H9 (cell line): Measurements from ENCODE around the gene TIMM13. TPM values are rescaled to one million over a fixed set of nuclear protein-coding genes. Genes with fewer than 3 reads are reported as not detected.
A peak's percentile ranks its signal among the peaks of the same experiment; 100 is the strongest.

Experiments
- DNase-seq: peaks from one replicate; pipeline ENCODE4 v3.0.0-alpha.2; 2017
- H2AFZ ChIP-seq: one replicate; pipeline ENCODE4 v1.6.1; 2013; ENCODE audit warnings: mild to moderate bottlenecking, low read length, control low read depth, moderate library complexity
- H2AK5ac ChIP-seq: 2 replicates; pipeline ENCODE4 v1.6.1; 2013; ENCODE audit warnings: low read length, control low read depth, mixed read lengths; ENCODE audit not compliant: insufficient read length
- H2BK120ac ChIP-seq: one replicate; pipeline ENCODE4 v1.6.1; 2013; ENCODE audit warnings: low read depth, mild to moderate bottlenecking, low read length, control low read depth, inconsistent platforms; ENCODE audit not compliant: poor library complexity, severe bottlenecking
- H2BK12ac ChIP-seq: 2 replicates; pipeline ENCODE4 v1.6.1; 2013; ENCODE audit warnings: low read length, control low read depth, mixed read lengths, low read depth; ENCODE audit not compliant: insufficient read length
- H2BK15ac ChIP-seq: 2 replicates; pipeline ENCODE4 v1.6.1; 2013; ENCODE audit warnings: low read depth, low read length, control low read depth
- H2BK20ac ChIP-seq: one replicate; pipeline ENCODE4 v1.6.1; 2013; ENCODE audit warnings: low read depth, mild to moderate bottlenecking, low read length, control low read depth, inconsistent platforms; ENCODE audit not compliant: poor library complexity, severe bottlenecking
- H2BK5ac ChIP-seq: 2 replicates; pipeline ENCODE4 v1.6.1; 2013; ENCODE audit warnings: low read length, control low read depth, mixed read lengths; ENCODE audit not compliant: insufficient read length
- H3K14ac ChIP-seq: 2 replicates; pipeline ENCODE4 v1.6.1; 2013; ENCODE audit warnings: low read length, control low read depth; ENCODE audit not compliant: insufficient read depth
- H3K18ac ChIP-seq: 2 replicates; pipeline ENCODE4 v1.6.1; 2013; ENCODE audit warnings: low read depth, mild to moderate bottlenecking, mixed read lengths, low read length, control low read depth; ENCODE audit not compliant: insufficient read length
- H3K23ac ChIP-seq: 2 replicates; pipeline ENCODE4 v1.6.1; 2013; ENCODE audit warnings: low read length, control low read depth, mixed read lengths, low read depth; ENCODE audit not compliant: insufficient read length
- H3K23me2 ChIP-seq: 2 replicates; pipeline ENCODE4 v1.6.1; 2013; ENCODE audit warnings: low read depth, mild to moderate bottlenecking, mixed read lengths, low read length, control low read depth; ENCODE audit not compliant: insufficient read length, poor library complexity, severe bottlenecking
- H3K27ac ChIP-seq: 2 replicates; pipeline ENCODE4 v1.5.1; 2013; ENCODE audit warnings: low read length, control low read depth, mixed read lengths, low read depth; ENCODE audit not compliant: insufficient read length
- H3K27me3 ChIP-seq: 2 replicates; pipeline ENCODE4 v1.6.1; 2013; ENCODE audit warnings: low read length, control low read depth, inconsistent platforms; ENCODE audit not compliant: insufficient read depth
- H3K4ac ChIP-seq: 2 replicates; pipeline ENCODE4 v1.6.1; 2013; ENCODE audit warnings: low read depth, mild to moderate bottlenecking, control low read depth, inconsistent platforms, low read length, moderate library complexity
- H3K4me1 ChIP-seq: 2 replicates; pipeline ENCODE4 v1.6.1; 2013; ENCODE audit warnings: low read length, control low read depth, inconsistent platforms; ENCODE audit not compliant: insufficient read depth
- H3K4me2 ChIP-seq: 2 replicates; pipeline ENCODE4 v1.6.1; 2013; ENCODE audit warnings: low read length, control low read depth, mixed read lengths; ENCODE audit not compliant: insufficient read length, insufficient read depth
- H3K56ac ChIP-seq: 2 replicates; pipeline ENCODE4 v1.6.1; 2013; ENCODE audit warnings: low read depth, mild to moderate bottlenecking, mixed read lengths, low read length, control low read depth; ENCODE audit not compliant: insufficient read length
- H3K79me1 ChIP-seq: 2 replicates; pipeline ENCODE4 v1.6.1; 2013; ENCODE audit warnings: low read depth, mild to moderate bottlenecking, moderate library complexity, low read length, control low read depth, inconsistent platforms; ENCODE audit not compliant: insufficient read depth, poor library complexity, severe bottlenecking
- H3K79me2 ChIP-seq: 2 replicates; pipeline ENCODE4 v1.6.1; 2013; ENCODE audit warnings: low read length, control low read depth, inconsistent platforms; ENCODE audit not compliant: insufficient read depth
- H3K9ac ChIP-seq: 2 replicates; pipeline ENCODE4 v1.6.1; 2013; ENCODE audit warnings: low read length, control low read depth, mixed read lengths; ENCODE audit not compliant: insufficient read length; ENCODE audit errors: extremely low read depth
- H3K9me3 ChIP-seq: one replicate; pipeline ENCODE4 v1.6.1; 2013; ENCODE audit warnings: low read depth, low read length, inconsistent platforms; ENCODE audit not compliant: control insufficient read depth
- H3T11ph ChIP-seq: one replicate; pipeline ENCODE4 v1.6.1; 2013; ENCODE audit warnings: mild to moderate bottlenecking, low read length, control low read depth, inconsistent platforms
- H4K20me1 ChIP-seq: one replicate; pipeline ENCODE4 v1.6.1; 2013; ENCODE audit not compliant: control insufficient read depth, insufficient read length, insufficient read depth
- H4K5ac ChIP-seq: 2 replicates; pipeline ENCODE4 v1.6.1; 2013; ENCODE audit warnings: low read depth, mild to moderate bottlenecking, mixed read lengths, low read length, control low read depth; ENCODE audit not compliant: insufficient read length
- H4K8ac ChIP-seq: replicated peaks from 2 replicates; pipeline ENCODE4 v1.6.1; 2013; ENCODE audit warnings: low read length, control low read depth, mixed read lengths, low read depth; ENCODE audit not compliant: insufficient read length
- H4K91ac ChIP-seq: 2 replicates; pipeline ENCODE4 v1.6.1; 2013; ENCODE audit warnings: low read depth, mild to moderate bottlenecking, moderate library complexity, mixed read lengths, low read length, control low read depth; ENCODE audit not compliant: insufficient read length
- H3K27ac Mint-ChIP-seq, 3 experiments: 2 replicates in 2 of 3; 3 replicates in 1 of 3; pipeline ENCODE4 v1.8.0; 2020 to 2021; ENCODE audit warnings: mixed read lengths in 3 of 3, mild to moderate bottlenecking in 1 of 3, moderate library complexity in 1 of 3
- H3K27me3 Mint-ChIP-seq: 2 replicates; pipeline ENCODE4 v1.8.0; 2021; ENCODE audit warnings: low read depth, mild to moderate bottlenecking, moderate library complexity, mixed read lengths
- H3K36me3 Mint-ChIP-seq, 3 experiments: 2 replicates in 2 of 3; 3 replicates in 1 of 3; pipeline ENCODE4 v1.8.0; 2020 to 2021; ENCODE audit warnings: low read depth in 3 of 3, mixed read lengths in 3 of 3; ENCODE audit not compliant: insufficient read depth in 1 of 3
- H3K4me1 Mint-ChIP-seq, 2 experiments: 2 replicates each; pipeline ENCODE4 v1.8.0; 2020; ENCODE audit warnings: mixed read lengths in 2 of 2
- H3K4me3 Mint-ChIP-seq, 2 experiments: 2 replicates in 1 of 2; 3 replicates in 1 of 2; pipeline ENCODE4 v1.8.0; 2020 to 2021; ENCODE audit warnings: mild to moderate bottlenecking in 2 of 2, mixed read lengths in 2 of 2, moderate library complexity in 1 of 2
- H3K9me3 Mint-ChIP-seq, 2 experiments: 2 replicates in 1 of 2; 3 replicates in 1 of 2; pipeline ENCODE4 v1.8.0; 2020; ENCODE audit warnings: mild to moderate bottlenecking in 2 of 2, mixed read lengths in 2 of 2, moderate library complexity in 1 of 2
- WGBS: extraction: QIAGEN DNeasy Blood & Tissue Kit; methylation state at CpG from one replicate; pipeline ENCODE4 v1.1.7; 2013; ENCODE audit warnings: missing lambda C conversion rate, low lambda C conversion rate, mixed read lengths; ENCODE audit not compliant: insufficient read length; ENCODE audit errors: extremely low coverage; 5-methylcytosine and 5-hydroxymethylcytosine counted together
- total RNA-seq: library from RNA; stranded (reverse); gene quantifications from 2 replicates; pipeline ENCODE4 v1.2.1, GENCODE V29; 2021
- TF ChIP-seq, protein P1 (sequence below): fragments of 200-600 bp; sonication (generic); conservative IDR thresholded peaks from 3 replicates; pipeline ENCODE4 v1.8.0; 2021; ENCODE audit warnings: antibody characterized with exemption, mild to moderate bottlenecking

The TIMM13 gene
- total RNA-seq, 1 experiment from 2014 or later = 214 TPM

- H3K9me3 ChIP-seq = no peaks in the 10 kb centered on the region
- no peak overlapping the region for H3T11ph ChIP-seq
- H2AFZ ChIP-seq = no peak overlapping the region
- H3K79me1 ChIP-seq = no peaks in the 10 kb centered on the region
- H3K27ac ChIP-seq = no peak overlapping the region
- DNase-seq = no peak
- H3K18ac ChIP-seq = no peak overlapping the region
- H3K9ac ChIP-seq = no peak overlapping the region
- no peak overlapping the region for H2BK15ac ChIP-seq
- H3K56ac ChIP-seq = no peak overlapping the region
- Mint-ChIP-seq H3K27me3 (peaks cover 3% of the 10 kb centered on the region), H3K27ac (peak overlapping the region in 1 of 3 experiments; percentile 76; a peak in 2 of 7 replicates), H3K36me3 (peaks cover 9 to 44% (median 39%) of the 10 kb centered on the region in 3 experiments; a peak in 6 of 7 replicates), H3K4me1 (peaks cover 16 to 26% of the 10 kb centered on the region in 2 experiments), H3K9me3 (no peaks in the 10 kb centered on the region), H3K4me3 (no peak overlapping the region; a peak in 1 of 5 replicates)
- no peak overlapping the region for H3K4me2 ChIP-seq
- no peaks in the 10 kb centered on the region; the same call in 1 of the 2 replicates for H3K4me1 ChIP-seq
- no peak overlapping the region for H2BK5ac ChIP-seq
- peaks cover 9% of the 10 kb centered on the region for H3K23me2 ChIP-seq
- no CpG with 5 or more reads among the region's 25 CpGs for WGBS
- no peak overlapping the region for H2BK20ac ChIP-seq
- H4K8ac ChIP-seq = no peak overlapping the region
- H2AK5ac ChIP-seq = no peak overlapping the region
- no peak overlapping the region for H3K23ac ChIP-seq
- TF ChIP-seq, protein P1, sequence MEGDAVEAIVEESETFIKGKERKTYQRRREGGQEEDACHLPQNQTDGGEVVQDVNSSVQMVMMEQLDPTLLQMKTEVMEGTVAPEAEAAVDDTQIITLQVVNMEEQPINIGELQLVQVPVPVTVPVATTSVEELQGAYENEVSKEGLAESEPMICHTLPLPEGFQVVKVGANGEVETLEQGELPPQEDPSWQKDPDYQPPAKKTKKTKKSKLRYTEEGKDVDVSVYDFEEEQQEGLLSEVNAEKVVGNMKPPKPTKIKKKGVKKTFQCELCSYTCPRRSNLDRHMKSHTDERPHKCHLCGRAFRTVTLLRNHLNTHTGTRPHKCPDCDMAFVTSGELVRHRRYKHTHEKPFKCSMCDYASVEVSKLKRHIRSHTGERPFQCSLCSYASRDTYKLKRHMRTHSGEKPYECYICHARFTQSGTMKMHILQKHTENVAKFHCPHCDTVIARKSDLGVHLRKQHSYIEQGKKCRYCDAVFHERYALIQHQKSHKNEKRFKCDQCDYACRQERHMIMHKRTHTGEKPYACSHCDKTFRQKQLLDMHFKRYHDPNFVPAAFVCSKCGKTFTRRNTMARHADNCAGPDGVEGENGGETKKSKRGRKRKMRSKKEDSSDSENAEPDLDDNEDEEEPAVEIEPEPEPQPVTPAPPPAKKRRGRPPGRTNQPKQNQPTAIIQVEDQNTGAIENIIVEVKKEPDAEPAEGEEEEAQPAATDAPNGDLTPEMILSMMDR = no peak
- H2BK12ac ChIP-seq = no peak overlapping the region
- no peak overlapping the region for H4K91ac ChIP-seq
- no peaks in the 10 kb centered on the region for H3K27me3 ChIP-seq
- H3K79me2 ChIP-seq = peaks cover 2% of the 10 kb centered on the region; the same call in 1 of the 2 replicates
- no peak overlapping the region for H4K5ac ChIP-seq
- no peak overlapping the region for H3K14ac ChIP-seq
- no peak overlapping the region for H3K4ac ChIP-seq
- H2BK120ac ChIP-seq = no peak overlapping the region
- no peaks in the 10 kb centered on the region for H4K20me1 ChIP-seq
Measured at GRCh38 chr19:2429917-2430535, 2.6 kb upstream of the TIMM13 start.
